Right renal pelvis (tissue), 4 donors: ENCODE data around the gene MID1. TPM values are rescaled to one million over a fixed set of nuclear protein-coding genes. Genes with fewer than 3 reads are reported as not detected.
"Not testable (repeated sequence)": the region's sequence is repeated elsewhere in the genome, so short reads cannot be mapped to it uniquely, and the experiment has no call there.

ENCODE experiments used
- DNase-seq, 4 donors: peaks; one replicate each; pipeline ENCODE4 v3.0.0-alpha.2; 2013; ENCODE audit warnings: low read depth in 4 of 4, low spot score in 3 of 4, missing footprints in 1 of 4
- polyA plus RNA-seq, 4 donors: library from polyadenylated mRNA; unstranded; fragments of 120-200 nt; gene quantifications; one replicate each; pipeline ENCODE4 v1.2.1, GENCODE V29; 2013; ENCODE audit not compliant: insufficient read length in 4 of 4

The MID1 gene
- polyA plus RNA-seq, 4 donors = 23.0 to 30.2 (median 24.5) TPM

GRCh38 chrX:10617999-10618351 lies 2.4 kb downstream of the MID1 start:
- no peak for DNase-seq

GRCh38 chrX:10617186-10617998 lies 3.0 kb downstream of the MID1 start:
- DNase-seq = no peak

- no peak for DNase-seq
Observed at GRCh38 chrX:10615931-10616774, 4.2 kb downstream of the MID1 start.

GRCh38 chrX:10612215-10612614 lies 8.2 kb downstream of the MID1 start:
- no peak for DNase-seq

GRCh38 chrX:10611441-10612090 lies 8.8 kb downstream of the MID1 start:
- no peak for DNase-seq

GRCh38 chrX:10608099-10608498 lies 12.3 kb downstream of the MID1 start:
- DNase-seq = no peak

- DNase-seq = no peak
Observed at GRCh38 chrX:10607233-10607632, 13.2 kb downstream of the MID1 start.

- DNase-seq = no peak
Observed at GRCh38 chrX:10603612-10604011, 16.8 kb downstream of the MID1 start.

GRCh38 chrX:10602646-10603045 lies 17.7 kb downstream of the MID1 start:
- DNase-seq = no peak

- no peak for DNase-seq
Observed at GRCh38 chrX:10600479-10600878, 19.9 kb downstream of the MID1 start.

GRCh38 chrX:10598540-10598939 lies 21.8 kb downstream of the MID1 start:
- DNase-seq = no peak

GRCh38 chrX:10597871-10598270 lies 22.5 kb downstream of the MID1 start:
- no peak for DNase-seq

GRCh38 chrX:10591363-10592335 lies 28.7 kb downstream of the MID1 start:
- no peak for DNase-seq

- DNase-seq = not testable (repeated sequence)
Observed at GRCh38 chrX:10589787-10590186, 30.6 kb downstream of the MID1 start.

- no peak for DNase-seq
Observed at GRCh38 chrX:10589098-10589497, 31.3 kb downstream of the MID1 start.

GRCh38 chrX:10584882-10585281 lies 35.5 kb downstream of the MID1 start:
- DNase-seq = not testable (repeated sequence)

GRCh38 chrX:10582945-10583344 lies 37.4 kb downstream of the MID1 start:
- DNase-seq = no peak

- DNase-seq = no peak
Observed at GRCh38 chrX:10582215-10582733, 38.1 kb downstream of the MID1 start.

GRCh38 chrX:10579112-10580011 lies 41.0 kb downstream of the MID1 start:
- no peak for DNase-seq
